H1 (cell line): ENCODE measurements around the gene PSME4. TPM values are rescaled to one million over a fixed set of nuclear protein-coding genes. Genes with fewer than 3 reads are reported as not detected.

ENCODE experiments used
- CTCF ChIA-PET: fragments of 300-600 bp; sonication (Branson Sonifier 250); formaldehyde crosslinking; loops from one replicate; lab custom pipeline; 2021; ENCODE audit not compliant: partially characterized antibody; lab: Charles Lee
- POLR2A ChIA-PET: fragments of 300-600 bp; sonication (Branson Sonifier 250); formaldehyde crosslinking; loops from one replicate; lab custom pipeline; 2021; ENCODE audit warnings: inconsistent platforms; ENCODE audit not compliant: partially characterized antibody; lab: Charles Lee
- DNase-seq, 2 experiments: peaks; one replicate each; pipeline versions ENCODE4 v3.0.0 to v3.0.0-alpha.2; 2010 to 2022; ENCODE audit warnings: low spot score in 2 of 2, low read depth in 1 of 2, mixed read lengths in 1 of 2
- FAIRE-seq: peaks from 2 replicates; lab custom pipeline; 2011; peaks lifted over from hg19 to GRCh38; lab: Jason Lieb, UNC
- H2AFZ ChIP-seq: 2 replicates; pipeline ENCODE4 v1.8.1; 2012; ENCODE audit warnings: low read length, inconsistent platforms
- H2AK5ac ChIP-seq: 2 replicates; pipeline ENCODE4 v1.6.1; 2013; ENCODE audit warnings: low read depth, low read length
- H2BK120ac ChIP-seq: replicated peaks from 2 replicates; pipeline ENCODE3; 2013; ENCODE audit warnings: low read depth, low read length, inconsistent platforms
- H2BK12ac ChIP-seq: 2 replicates; pipeline ENCODE4 v1.6.1; 2013; ENCODE audit warnings: low read depth, low read length
- H2BK15ac ChIP-seq: 2 replicates; pipeline ENCODE4 v1.6.1; 2013; ENCODE audit warnings: low read length
- H2BK20ac ChIP-seq: 2 replicates; pipeline ENCODE4 v1.6.1; 2013; ENCODE audit warnings: low read length
- H2BK5ac ChIP-seq: 2 replicates; pipeline ENCODE4 v1.6.1; 2013; ENCODE audit warnings: low read depth, low read length
- H3K14ac ChIP-seq: 2 replicates; pipeline ENCODE4 v1.6.1; 2013; ENCODE audit warnings: inconsistent platforms; ENCODE audit not compliant: insufficient read length
- H3K18ac ChIP-seq: 2 replicates; pipeline ENCODE4 v1.6.1; 2013; ENCODE audit warnings: low read length; ENCODE audit errors: extremely low read depth
- H3K23ac ChIP-seq: 2 replicates; pipeline ENCODE4 v1.6.1; 2013; ENCODE audit warnings: inconsistent platforms; ENCODE audit not compliant: insufficient read length
- H3K23me2 ChIP-seq: 2 replicates; pipeline ENCODE4 v1.6.1; 2013; ENCODE audit warnings: low read depth, low read length
- H3K27ac ChIP-seq: 2 replicates; pipeline ENCODE4 v1.6.1; 2011; ENCODE audit warnings: low read depth, low read length, inconsistent platforms
- H3K27me3 ChIP-seq, 4 experiments: replicated peaks in 1 of 4; 1 replicate in 1 of 4; 2 replicates in 3 of 4; pipeline versions ENCODE4 v1.6.1 to v1.8.1; 2011 to 2013; ENCODE audit warnings: low read length in 3 of 4, mild to moderate bottlenecking in 3 of 4, inconsistent platforms in 2 of 4, mixed read lengths in 2 of 4, moderate library complexity in 1 of 4; ENCODE audit not compliant: control insufficient read depth in 3 of 4, insufficient read depth in 3 of 4; ENCODE audit errors: extremely low read depth in 1 of 4
- H3K36me3 ChIP-seq, 4 experiments: 2 replicates each; pipeline versions ENCODE4 v1.6.1 to v1.8.1; 2011 to 2013; ENCODE audit warnings: mild to moderate bottlenecking in 4 of 4, low read length in 3 of 4, moderate library complexity in 2 of 4, control low read depth in 1 of 4, inconsistent platforms in 1 of 4; ENCODE audit not compliant: insufficient read depth in 4 of 4, control insufficient read depth in 2 of 4
- H3K4ac ChIP-seq: replicated peaks from 2 replicates; pipeline ENCODE3; 2013; ENCODE audit warnings: low read length, low read depth, mixed read lengths, inconsistent platforms; ENCODE audit not compliant: insufficient read length
- H3K4me1 ChIP-seq, 4 experiments: replicated peaks in 1 of 4; 1 replicate in 1 of 4; 2 replicates in 3 of 4; pipeline versions ENCODE4 v1.6.1 to v1.8.1; 2011 to 2013; ENCODE audit warnings: low read length in 3 of 4, inconsistent platforms in 2 of 4, mixed read lengths in 1 of 4; ENCODE audit not compliant: insufficient read depth in 4 of 4, control insufficient read depth in 3 of 4
- H3K4me2 ChIP-seq, 2 experiments: 2 replicates each; pipeline versions ENCODE4 v1.6.1 to v1.8.1; 2011 to 2013; ENCODE audit warnings: low read depth in 2 of 2, low read length in 2 of 2, control low read depth in 1 of 2, inconsistent platforms in 1 of 2, mild to moderate bottlenecking in 1 of 2; ENCODE audit not compliant: insufficient read depth in 1 of 2
- H3K4me3 ChIP-seq, 4 experiments: fragments of 200-600, 300-600 bp in 1 of 4; sonication (generic), shearing (Covaris generic), sonication (Bioruptor Twin) in 1 of 4; 2 replicates each; pipeline versions ENCODE4 v1.5.1 to v1.8.1; 2011 to 2016; ENCODE audit warnings: low read length in 4 of 4, low read depth in 3 of 4, control low read depth in 2 of 4, inconsistent platforms in 2 of 4, mild to moderate bottlenecking in 2 of 4, mixed read lengths in 1 of 4, moderate library complexity in 1 of 4; ENCODE audit not compliant: insufficient read depth in 2 of 4; ENCODE audit errors: extremely low read depth in 1 of 4
- H3K56ac ChIP-seq: replicated peaks from 2 replicates; pipeline ENCODE3; 2013; ENCODE audit warnings: low read depth, mild to moderate bottlenecking, mixed read lengths, low read length, inconsistent platforms; ENCODE audit not compliant: insufficient read length
- H3K79me1 ChIP-seq: 2 replicates; pipeline ENCODE4 v1.6.1; 2013; ENCODE audit warnings: low read depth, low read length, control low read depth
- H3K79me2 ChIP-seq, 2 experiments: 2 replicates each; pipeline versions ENCODE4 v1.6.1 to v1.8.1; 2012 to 2013; ENCODE audit warnings: low read length in 2 of 2, mild to moderate bottlenecking in 2 of 2, inconsistent platforms in 1 of 2; ENCODE audit not compliant: insufficient read depth in 2 of 2, control insufficient read depth in 1 of 2
- H3K9ac ChIP-seq, 4 experiments: replicated peaks in 1 of 4; 1 replicate in 1 of 4; 2 replicates in 3 of 4; pipeline versions ENCODE4 v1.6.1 to v1.8.1; 2011 to 2013; ENCODE audit warnings: low read depth in 3 of 4, low read length in 3 of 4, control low read depth in 2 of 4, mild to moderate bottlenecking in 2 of 4, moderate library complexity in 2 of 4, inconsistent platforms in 1 of 4; ENCODE audit errors: extremely low read depth in 1 of 4
- H3K9me3 ChIP-seq, 2 experiments: 2 replicates each; pipeline versions ENCODE4 v1.6.1 to v1.8.1; 2012 to 2013; ENCODE audit warnings: mild to moderate bottlenecking in 2 of 2, moderate library complexity in 2 of 2, control low read depth in 1 of 2, inconsistent platforms in 1 of 2, low read depth in 1 of 2, low read length in 1 of 2, mixed read lengths in 1 of 2; ENCODE audit not compliant: insufficient read depth in 2 of 2
- H4K20me1 ChIP-seq, 2 experiments: replicated peaks in 1 of 2; 2 replicates each; pipeline versions ENCODE3 to v1.8.1; 2011 to 2013; ENCODE audit warnings: inconsistent platforms in 2 of 2, low read length in 2 of 2, mild to moderate bottlenecking in 1 of 2; ENCODE audit not compliant: insufficient read depth in 2 of 2, control insufficient read depth in 1 of 2
- H4K5ac ChIP-seq: 2 replicates; pipeline ENCODE4 v1.6.1; 2013; ENCODE audit warnings: low read length, low read depth, mixed read lengths, inconsistent platforms; ENCODE audit not compliant: insufficient read length
- H4K8ac ChIP-seq: 2 replicates; pipeline ENCODE4 v1.8.0; 2013; ENCODE audit warnings: mild to moderate bottlenecking, moderate library complexity, low read length, inconsistent platforms; ENCODE audit not compliant: insufficient read depth; ENCODE audit errors: extremely low read depth
- H4K91ac ChIP-seq: replicated peaks from 2 replicates; pipeline ENCODE3; 2013; ENCODE audit warnings: low read length, mixed read lengths, inconsistent platforms; ENCODE audit not compliant: insufficient read length
- ASH2L ChIP-seq: fragments of 200-600, 300-600 bp; sonication (generic); IDR thresholded peaks from one replicate; pipeline ENCODE4 v1.7.1; 2017; ENCODE audit warnings: low read length
- BACH1 ChIP-seq: IDR thresholded peaks from 2 replicates; pipeline ENCODE4 v1.6.1; 2012; ENCODE audit warnings: low read length, improper control_type of control experiment
- BCL11A ChIP-seq, 2 experiments: IDR thresholded peaks; one replicate each; pipeline ENCODE4 v1.6.1; 2011; ENCODE audit warnings: low read depth in 2 of 2, low read length in 2 of 2, mild to moderate bottlenecking in 2 of 2
- CEBPB ChIP-seq: IDR thresholded peaks from 2 replicates; pipeline ENCODE4 v1.6.1; 2012; ENCODE audit warnings: low read depth, low read length
- EP300 ChIP-seq, 2 experiments: IDR thresholded peaks; 1 replicate in 1 of 2; 2 replicates in 1 of 2; pipeline ENCODE4 v1.6.1; 2011 to 2012; ENCODE audit warnings: low read depth in 2 of 2, low read length in 2 of 2, mild to moderate bottlenecking in 2 of 2, borderline replicate concordance in 1 of 2, inconsistent platforms in 1 of 2, moderate library complexity in 1 of 2
- EZH2 ChIP-seq: fragments of 200-600 bp; sonication (generic); IDR thresholded peaks from 2 replicates; pipeline ENCODE4 v1.7.1; 2012; ENCODE audit warnings: low read depth, mild to moderate bottlenecking, moderate library complexity, low read length, inconsistent platforms; ENCODE audit not compliant: severe bottlenecking
- POU5F1 ChIP-seq: IDR thresholded peaks from 2 replicates; pipeline ENCODE4 v1.6.1; 2011; ENCODE audit warnings: low read depth, mild to moderate bottlenecking, low read length, moderate library complexity
- SAP30 ChIP-seq: fragments of 300-600 bp; sonication (generic); IDR thresholded peaks from 2 replicates; pipeline ENCODE4 v1.7.1; 2012; ENCODE audit warnings: low read length, moderate library complexity, mild to moderate bottlenecking, inconsistent platforms; ENCODE audit not compliant: insufficient read depth, insufficient replicate concordance
- SIN3A ChIP-seq, 2 experiments: IDR thresholded peaks in 1 of 2; conservative IDR thresholded peaks in 1 of 2; 2 replicates each; pipeline ENCODE4 v1.6.1; 2011 to 2012; ENCODE audit warnings: low read length in 2 of 2, improper control_type of control experiment in 1 of 2, low read depth in 1 of 2, mild to moderate bottlenecking in 1 of 2
- SP1 ChIP-seq: IDR thresholded peaks from 2 replicates; pipeline ENCODE4 v1.6.1; 2011; ENCODE audit warnings: low read depth, low read length
- SRF ChIP-seq: IDR thresholded peaks from 2 replicates; pipeline ENCODE4 v1.6.1; 2011; ENCODE audit warnings: mild to moderate bottlenecking, low read depth, low read length, moderate library complexity
- TAF1 ChIP-seq: IDR thresholded peaks from 2 replicates; pipeline ENCODE4 v1.6.1; 2011; ENCODE audit warnings: mild to moderate bottlenecking, low read depth, low read length
- WGBS, 2 experiments: shearing (Covaris generic) in 1 of 2; methylation state at CpG; one replicate each; pipeline versions ENCODE4 v1.1.6 to v1.1.7; 2013 to 2015; ENCODE audit warnings: low lambda C conversion rate in 2 of 2, mixed read lengths in 2 of 2, inconsistent platforms in 1 of 2, low coverage in 1 of 2, missing lambda C conversion rate in 1 of 2; ENCODE audit not compliant: insufficient replicate concordance in 2 of 2, insufficient coverage in 1 of 2, insufficient read length in 1 of 2; ENCODE audit errors: extremely low coverage in 1 of 2, missing lambda C conversion rate in 1 of 2; 5-methylcytosine and 5-hydroxymethylcytosine counted together
- polyA plus RNA-seq, 7 experiments: library from polyadenylated mRNA; depleted of rRNA in 3 of 7; stranded (reverse) in 5 of 7; unstranded in 2 of 7; fragments of >200 nt in 5 of 7; fragments of 200-250 nt in 2 of 7; gene quantifications; 1 replicate in 5 of 7; 2 replicates in 1 of 7; 4 replicates in 1 of 7; pipeline versions ENCODE4 v1.2.1 to v1.2.3, GENCODE V29; 2011 to 2013; ENCODE audit warnings: missing spikeins in 2 of 7, mixed read lengths in 2 of 7
- total RNA-seq: library from RNA; stranded (reverse); fragmentation: NEBNext Ultra II Directional; extraction: Animal tissue kit (Norgen Biotek cat#: 25700); gene quantifications from 2 replicates; pipeline ENCODE4 v1.2.1, GENCODE V29; 2021
- TF ChIP-seq, protein P1 (sequence below): IDR thresholded peaks from 2 replicates; pipeline ENCODE4 v1.6.1; 2011; ENCODE audit warnings: low read length, improper control_type of control experiment

The PSME4 gene
- total and polyA plus RNA-seq, 2 of the 8 experiments (the other 6 are each of a cell fraction or from before 2014, with no cell fraction given): 42.2 to 116 TPM

DNA sequence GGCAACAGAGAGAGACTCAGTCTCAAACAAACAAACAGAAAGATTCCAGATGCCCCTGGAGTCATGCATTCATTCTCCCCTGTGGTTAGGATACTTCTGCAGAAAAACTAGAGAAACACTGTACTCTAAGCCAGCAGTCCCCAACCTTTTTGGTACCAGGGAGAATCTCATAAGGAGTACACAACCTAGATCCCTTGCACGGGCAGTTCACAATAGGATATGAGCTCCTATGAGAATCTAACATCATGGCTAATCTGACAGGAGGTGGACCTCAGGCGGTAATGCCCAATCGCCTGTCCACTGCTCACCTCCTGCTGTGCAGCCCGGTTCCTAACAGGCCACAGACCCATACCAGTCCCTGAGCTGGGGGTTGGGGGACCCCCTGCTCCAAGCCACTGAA lies 18.3 kb downstream of the PSME4 start:
- Histone ChIP-seq H3K18ac (no peak overlapping the region), H3K56ac (no peak overlapping the region), H2AK5ac (no peak overlapping the region), H3K4me1 (peaks cover 0 to 6% (median 4%) of the 10 kb centered on the region in 4 experiments; a peak in 4 of 7 replicates), H4K20me1 (peaks cover 15 to 17% of the 10 kb centered on the region in 2 experiments), H3K79me1 (peaks cover 5% of the 10 kb centered on the region; the same call in 1 of the 2 replicates), H3K4me3 (no peak overlapping the region), H4K91ac (no peak overlapping the region), H3K4me2 (no peak overlapping the region), H4K5ac (no peak overlapping the region), H3K23me2 (no peaks in the 10 kb centered on the region), H3K36me3 (peaks cover 0 to 10% (median 0%) of the 10 kb centered on the region in 4 experiments; a peak in 2 of 8 replicates), H3K27ac (no peak overlapping the region), H2BK12ac (no peak overlapping the region), H3K27me3 (no peaks in the 10 kb centered on the region), H2BK20ac (no peak overlapping the region), H3K14ac (no peak overlapping the region), H3K9me3 (no peaks in the 10 kb centered on the region), H3K9ac (no peak overlapping the region), H3K79me2 (peaks cover 0 to 91% of the 10 kb centered on the region in 2 experiments), H3K23ac (no peak overlapping the region), H2BK120ac (no peak overlapping the region), H4K8ac (no peak overlapping the region), H2AFZ (no peak overlapping the region), H3K4ac (no peak overlapping the region), H2BK15ac (no peak overlapping the region), H2BK5ac (no peak overlapping the region)
- DNase-seq (no peak), FAIRE-seq (no peak)
- ChIA-PET POLR2A (interaction anchor here (1.1 to 2.0 kb wide), 3 partner anchors 11 to 81 kb away, joined by 3 to 5 read pairs (median 3); partner anchors contain the start of gene PSME4), CTCF (interaction anchor here (0.6 to 1.4 kb wide), 3 partner anchors 16 to 634 kb away, joined by 3 to 4 read pairs (median 3); no protein-coding TSS in a partner anchor)
- 82% methylated on average over 4 of the region's 4 CpGs; no CpG with 5 or more reads in 1 of the 2 experiments for WGBS, 2 experiments
- no peak for TF ChIP-seq ASH2L
- TF ChIP-seq SIN3A (conservative IDR thresholded peaks at IDR 0.05 in 1 of 2, IDR thresholded peaks at IDR 0.05 in 1 of 2; ENCODE audit: low read depth in 1 of 2, low read length in 2 of 2): no peak
- no peak for TF ChIP-seq EZH2
- no peak for TF ChIP-seq CEBPB
- TF ChIP-seq BCL11A (IDR thresholded peaks at IDR 0.05; ENCODE audit: low read depth in 2 of 2, low read length in 2 of 2): no peak
- no peak for TF ChIP-seq POU5F1
- no peak for TF ChIP-seq SP1
- no peak for TF ChIP-seq SRF
- no peak for TF ChIP-seq TAF1
- TF ChIP-seq, protein P1, sequence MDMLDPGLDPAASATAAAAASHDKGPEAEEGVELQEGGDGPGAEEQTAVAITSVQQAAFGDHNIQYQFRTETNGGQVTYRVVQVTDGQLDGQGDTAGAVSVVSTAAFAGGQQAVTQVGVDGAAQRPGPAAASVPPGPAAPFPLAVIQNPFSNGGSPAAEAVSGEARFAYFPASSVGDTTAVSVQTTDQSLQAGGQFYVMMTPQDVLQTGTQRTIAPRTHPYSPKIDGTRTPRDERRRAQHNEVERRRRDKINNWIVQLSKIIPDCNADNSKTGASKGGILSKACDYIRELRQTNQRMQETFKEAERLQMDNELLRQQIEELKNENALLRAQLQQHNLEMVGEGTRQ: no peak
- TF ChIP-seq SAP30: no peak
- no peak for TF ChIP-seq BACH1
- no peak for TF ChIP-seq EP300 (IDR thresholded peaks at IDR 0.05; ENCODE audit: borderline replicate concordance in 1 of 2, low read depth in 2 of 2, low read length in 2 of 2)
